ENCODE results near the gene DISC1.

GRCh38 chr1:231865331-231865730 is 238.7 kb downstream of the DISC1 start:
- TF ChIP-seq, protein P1, sequence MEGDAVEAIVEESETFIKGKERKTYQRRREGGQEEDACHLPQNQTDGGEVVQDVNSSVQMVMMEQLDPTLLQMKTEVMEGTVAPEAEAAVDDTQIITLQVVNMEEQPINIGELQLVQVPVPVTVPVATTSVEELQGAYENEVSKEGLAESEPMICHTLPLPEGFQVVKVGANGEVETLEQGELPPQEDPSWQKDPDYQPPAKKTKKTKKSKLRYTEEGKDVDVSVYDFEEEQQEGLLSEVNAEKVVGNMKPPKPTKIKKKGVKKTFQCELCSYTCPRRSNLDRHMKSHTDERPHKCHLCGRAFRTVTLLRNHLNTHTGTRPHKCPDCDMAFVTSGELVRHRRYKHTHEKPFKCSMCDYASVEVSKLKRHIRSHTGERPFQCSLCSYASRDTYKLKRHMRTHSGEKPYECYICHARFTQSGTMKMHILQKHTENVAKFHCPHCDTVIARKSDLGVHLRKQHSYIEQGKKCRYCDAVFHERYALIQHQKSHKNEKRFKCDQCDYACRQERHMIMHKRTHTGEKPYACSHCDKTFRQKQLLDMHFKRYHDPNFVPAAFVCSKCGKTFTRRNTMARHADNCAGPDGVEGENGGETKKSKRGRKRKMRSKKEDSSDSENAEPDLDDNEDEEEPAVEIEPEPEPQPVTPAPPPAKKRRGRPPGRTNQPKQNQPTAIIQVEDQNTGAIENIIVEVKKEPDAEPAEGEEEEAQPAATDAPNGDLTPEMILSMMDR (IDR thresholded peaks at IDR 0.05) = no peak
- TF ChIP-seq POLR2A (IDR thresholded peaks at IDR 0.05) = no peak
